Esophagus (tissue), 2 donors: ENCODE data around the gene MRPL37. TPM values are rescaled to one million over a fixed set of nuclear protein-coding genes. Genes with fewer than 3 reads are reported as not detected.

Experiments
- H3K27ac ChIP-seq, 2 donors: one replicate each; pipeline ENCODE4 v1.5.1; 2013; ENCODE audit warnings: low read depth in 2 of 2, mild to moderate bottlenecking in 2 of 2, inconsistent platforms in 1 of 2, low read length in 1 of 2, moderate library complexity in 1 of 2
- H3K27me3 ChIP-seq, 2 donors: one replicate each; pipeline ENCODE4 v1.6.1; 2013; ENCODE audit warnings: low read length in 2 of 2, control low read depth in 1 of 2, mild to moderate bottlenecking in 1 of 2; ENCODE audit not compliant: insufficient read depth in 2 of 2, control insufficient read depth in 1 of 2
- H3K36me3 ChIP-seq, 2 donors: one replicate each; pipeline ENCODE4 v1.6.1; 2013; ENCODE audit warnings: low read length in 1 of 2; ENCODE audit not compliant: control insufficient read depth in 2 of 2, insufficient read depth in 2 of 2
- H3K4me1 ChIP-seq, 2 donors: one replicate each; pipeline ENCODE4 v1.6.1; 2013; ENCODE audit warnings: low read length in 1 of 2; ENCODE audit not compliant: control insufficient read depth in 2 of 2, insufficient read depth in 2 of 2
- H3K4me3 ChIP-seq, 2 donors: one replicate each; pipeline ENCODE4 v1.5.1; 2013; ENCODE audit warnings: low read length in 2 of 2, mild to moderate bottlenecking in 2 of 2, low read depth in 1 of 2, moderate library complexity in 1 of 2
- H3K9me3 ChIP-seq, 2 donors: one replicate each; pipeline ENCODE4 v1.6.1; 2013; ENCODE audit warnings: mild to moderate bottlenecking in 2 of 2, low read depth in 1 of 2, low read length in 1 of 2, moderate library complexity in 1 of 2; ENCODE audit not compliant: control insufficient read depth in 2 of 2, insufficient read depth in 1 of 2
- WGBS, 2 donors: extraction: QIAGEN DNeasy Blood & Tissue Kit; methylation state at CpG; one replicate each; pipeline ENCODE4 v1.1.7; 2013; 5-methylcytosine and 5-hydroxymethylcytosine counted together
- polyA plus RNA-seq, 2 donors: library from polyadenylated mRNA; stranded (reverse); fragments of 200-250 nt; gene quantifications; one replicate each; pipeline ENCODE4 v1.2.3, GENCODE V29; 2013
- donor health status: healthy with polysubstance abuse.
- donor health status: Bipolar disorder and iron deficiency.

Gene MRPL37
- polyA plus RNA-seq, 2 donors: 17.8 to 69.7 TPM

DNA sequence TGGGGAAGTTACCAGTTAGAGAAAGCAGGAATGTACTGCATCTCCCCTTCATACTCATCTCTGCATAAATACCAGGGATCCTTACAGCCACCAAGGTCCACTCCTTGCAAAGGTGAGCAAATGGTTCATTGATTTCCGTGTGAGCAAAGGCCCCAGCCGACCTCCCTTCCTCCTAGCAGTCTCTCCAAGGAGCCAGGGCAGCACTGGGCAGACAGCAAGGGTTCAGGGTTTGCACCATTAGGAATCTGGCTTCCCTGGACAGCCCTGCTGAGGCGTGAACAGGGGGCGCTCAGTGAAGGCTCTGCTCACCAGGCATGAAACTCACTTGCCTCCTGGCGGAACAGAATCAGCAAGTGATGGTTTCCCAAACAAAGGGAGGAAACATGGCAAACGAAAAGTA lies 65.7 kb downstream of the MRPL37 start:
- Histone ChIP-seq H3K4me3 (no peak overlapping the region), H3K36me3 (peaks cover 0 to 2% of the 10 kb centered on the region in 2 donors), H3K9me3 (no peaks in the 10 kb centered on the region), H3K4me1 (peaks cover 3 to 5% of the 10 kb centered on the region in 2 donors), H3K27ac (no peak overlapping the region), H3K27me3 (no peaks in the 10 kb centered on the region)
- WGBS, 2 donors: 87 to 89% methylated on average over 6 of the region's 6 CpGs

DNA sequence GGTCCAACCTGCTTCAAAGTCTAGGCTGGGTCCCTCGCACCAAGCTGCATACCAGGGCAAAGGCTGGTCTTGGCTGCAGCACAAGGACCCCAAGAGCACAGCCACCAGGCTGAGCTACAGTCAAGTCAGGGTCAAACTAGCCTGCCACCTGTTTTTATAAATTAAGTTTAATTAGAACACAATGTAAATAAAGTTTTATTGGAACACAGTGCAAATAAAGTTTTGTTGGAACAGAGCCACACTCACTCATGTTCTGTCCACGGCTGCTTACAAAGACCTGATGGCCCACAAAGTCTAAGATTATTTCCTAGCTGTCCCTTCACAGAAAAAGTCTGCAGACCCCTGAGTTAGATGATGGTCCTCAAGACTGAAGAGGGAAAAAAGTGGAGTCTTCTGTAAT lies 66.2 kb downstream of the MRPL37 start:
- no peaks in the 10 kb centered on the region for H3K27me3 ChIP-seq
- no peaks in the 10 kb centered on the region for H3K9me3 ChIP-seq
- WGBS, 2 donors: 88 to 89% methylated on average over 2 of the region's 2 CpGs
- H3K36me3 ChIP-seq: peaks cover 0 to 2% of the 10 kb centered on the region in 2 donors
- H3K4me3 ChIP-seq: no peak overlapping the region
- peaks cover 3 to 7% of the 10 kb centered on the region in 2 donors for H3K4me1 ChIP-seq
- H3K27ac ChIP-seq: no peak overlapping the region

DNA sequence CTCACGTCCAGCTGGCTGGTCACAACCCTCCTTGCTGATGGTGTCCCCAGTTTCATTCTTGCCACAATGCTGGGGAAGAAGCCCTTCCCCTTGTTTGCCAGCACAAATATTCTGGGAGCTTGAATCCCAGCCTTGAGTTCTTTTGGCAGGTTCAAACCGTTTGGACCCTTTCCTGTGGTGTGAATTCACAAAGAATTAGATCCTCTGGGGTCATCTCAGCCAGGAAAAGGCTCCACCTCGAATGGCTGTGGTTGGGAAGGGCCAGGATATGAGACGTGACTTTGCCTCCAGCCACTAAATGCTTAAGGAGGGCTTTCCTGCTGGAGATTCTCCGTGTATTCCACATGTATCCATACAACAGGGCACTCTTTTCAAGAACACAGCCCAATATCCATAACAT lies 66.9 kb downstream of the MRPL37 start:
- Histone ChIP-seq H3K27me3 (no peaks in the 10 kb centered on the region), H3K36me3 (peaks cover 0 to 2% of the 10 kb centered on the region in 2 donors), H3K27ac (no peak overlapping the region), H3K4me1 (peaks cover 3 to 10% of the 10 kb centered on the region in 2 donors), H3K4me3 (no peak overlapping the region), H3K9me3 (no peaks in the 10 kb centered on the region)
- WGBS, 2 donors: 58 to 71% methylated on average over 5 of the region's 5 CpGs

Other genes starting within 250 kb of the MRPL37 start
- under 1 TPM; 0.31 to 0.35 TPM for gene LDLRAD1, start 182.0 kb upstream of the MRPL37 start, polyA plus RNA-seq
- 100 to 1,000 TPM; 127 to 210 TPM for gene TMEM59, start 147.0 kb upstream of the MRPL37 start, polyA plus RNA-seq
- 1 to 10 TPM; 1.4 to 1.7 TPM for gene TCEANC2, start 146.6 kb upstream of the MRPL37 start, polyA plus RNA-seq
- under 1 TPM in 1 of 2 donors, not detected in 1; 0.06 TPM for gene CDCP2, start 47.2 kb upstream of the MRPL37 start, polyA plus RNA-seq
- gene CYB5RL, start 137 bp upstream of the MRPL37 start, polyA plus RNA-seq: 1 to 10 TPM; 1.7 to 1.8 TPM
- 10 to 100 TPM; 30.7 to 39.0 TPM for gene SSBP3, start 206.2 kb downstream of the MRPL37 start, polyA plus RNA-seq